Astrocyte (in vitro differentiated cells and primary cell): ENCODE data around the gene SOCS1. TPM values are rescaled to one million over a fixed set of nuclear protein-coding genes. Genes with fewer than 3 reads are reported as not detected.

Experiments used
- DNase-seq: peaks from one replicate; pipeline ENCODE4 v3.0.0-alpha.2; 2010; ENCODE audit warnings: low read depth
- FAIRE-seq: peaks from 2 replicates; lab custom pipeline; 2011; peaks lifted over from hg19 to GRCh38; lab: Jason Lieb, UNC
- H2AFZ ChIP-seq: 2 replicates; pipeline ENCODE4 v1.6.0; 2012; ENCODE audit warnings: low read depth, low read length, inconsistent platforms
- H3K27ac ChIP-seq: 2 replicates; pipeline ENCODE4 v1.5.1; 2011; ENCODE audit warnings: low read depth, low read length, inconsistent platforms
- H3K27me3 ChIP-seq: 2 replicates; pipeline ENCODE4 v1.6.0; 2011; ENCODE audit warnings: low read length, inconsistent platforms; ENCODE audit not compliant: insufficient read depth
- H3K36me3 ChIP-seq: 2 replicates; pipeline ENCODE4 v1.5.1; 2011; ENCODE audit warnings: low read length, inconsistent platforms; ENCODE audit not compliant: insufficient read depth
- H3K4me1 ChIP-seq: 2 replicates; pipeline ENCODE4 v1.5.1; 2011; ENCODE audit warnings: low read length, inconsistent platforms; ENCODE audit not compliant: insufficient read depth
- H3K4me2 ChIP-seq: 2 replicates; pipeline ENCODE4 v1.6.0; 2012; ENCODE audit warnings: low read length, inconsistent platforms
- H3K4me3 ChIP-seq: 2 replicates; pipeline ENCODE4 v1.5.1; 2011; ENCODE audit warnings: low read depth, mild to moderate bottlenecking, low read length, inconsistent platforms; ENCODE audit not compliant: insufficient read depth
- H3K79me2 ChIP-seq: 2 replicates; pipeline ENCODE4 v1.6.0; 2012; ENCODE audit warnings: mild to moderate bottlenecking, low read length, inconsistent platforms; ENCODE audit not compliant: insufficient read depth
- H3K9ac ChIP-seq: 2 replicates; pipeline ENCODE4 v1.6.0; 2012; ENCODE audit warnings: mild to moderate bottlenecking, low read length, inconsistent platforms
- H3K9me3 ChIP-seq: 2 replicates; pipeline ENCODE4 v1.5.1; 2012; ENCODE audit warnings: low read depth, mild to moderate bottlenecking, low read length, inconsistent platforms; ENCODE audit not compliant: insufficient read depth
- H4K20me1 ChIP-seq: 2 replicates; pipeline ENCODE4 v1.6.0; 2012; ENCODE audit warnings: low read length, inconsistent platforms; ENCODE audit not compliant: insufficient read depth
- H3K27ac Mint-ChIP-seq: one replicate; pipeline ENCODE4 v1.8.0; 2021; ENCODE audit warnings: mild to moderate bottlenecking, mixed read lengths; ENCODE audit not compliant: unreplicated experiment
- H3K27me3 Mint-ChIP-seq: one replicate; pipeline ENCODE4 v1.8.0; 2021; ENCODE audit warnings: low read depth, mixed read lengths; ENCODE audit not compliant: unreplicated experiment
- H3K36me3 Mint-ChIP-seq: one replicate; pipeline ENCODE4 v1.8.0; 2021; ENCODE audit warnings: low read depth, mixed read lengths; ENCODE audit not compliant: unreplicated experiment
- H3K4me1 Mint-ChIP-seq: one replicate; pipeline ENCODE4 v1.8.0; 2021; ENCODE audit warnings: low read depth, mixed read lengths; ENCODE audit not compliant: unreplicated experiment
- H3K4me3 Mint-ChIP-seq: one replicate; pipeline ENCODE4 v1.8.0; 2021; ENCODE audit warnings: mild to moderate bottlenecking, moderate library complexity, mixed read lengths; ENCODE audit not compliant: unreplicated experiment
- H3K9me3 Mint-ChIP-seq: one replicate; pipeline ENCODE4 v1.8.0; 2021; ENCODE audit warnings: mild to moderate bottlenecking, mixed read lengths; ENCODE audit not compliant: unreplicated experiment
- CTCF ChIP-seq: IDR thresholded peaks from 2 replicates; pipeline ENCODE4 v1.5.1; 2011; ENCODE audit warnings: low read depth, mild to moderate bottlenecking, inconsistent platforms, low read length, moderate library complexity; ENCODE audit not compliant: insufficient read depth
- EZH2 ChIP-seq: IDR thresholded peaks from 2 replicates; pipeline ENCODE4 v1.6.1; 2012; ENCODE audit warnings: mild to moderate bottlenecking, low read length, inconsistent platforms; ENCODE audit not compliant: insufficient read depth
- total RNA-seq: library from RNA; stranded (reverse); gene quantifications from 2 replicates; pipeline ENCODE4 v1.2.1, GENCODE V29; 2021

SOCS1 gene
- total RNA-seq, 1 donor from 2014 or later, result 16.0 TPM

GRCh38 chr16:11229432-11229831 lies 26.6 kb downstream of the SOCS1 start:
- Mint-ChIP-seq H3K27me3 (peaks cover 33% of the 10 kb centered on the region), H3K9me3 (no peaks in the 10 kb centered on the region), H3K4me1 (no peaks in the 10 kb centered on the region), H3K4me3 (no peak overlapping the region), H3K27ac (no peak overlapping the region), H3K36me3 (no peaks in the 10 kb centered on the region)
- Histone ChIP-seq H3K4me3 (no peak overlapping the region), H4K20me1 (no peaks in the 10 kb centered on the region), H3K27ac (no peak overlapping the region), H3K9ac (no peak overlapping the region), H3K4me1 (no peaks in the 10 kb centered on the region), H3K27me3 (no peaks in the 10 kb centered on the region), H3K9me3 (no peaks in the 10 kb centered on the region), H3K79me2 (no peaks in the 10 kb centered on the region), H3K4me2 (no peak overlapping the region), H2AFZ (no peak overlapping the region), H3K36me3 (no peaks in the 10 kb centered on the region)
- FAIRE-seq, result no peak
- TF ChIP-seq EZH2, result no peak
- TF ChIP-seq CTCF, result no peak
- no peak for DNase-seq

GRCh38 chr16:11225677-11226549 lies 30.1 kb downstream of the SOCS1 start:
- no peaks in the 10 kb centered on the region for H3K36me3 Mint-ChIP-seq
- H2AFZ ChIP-seq, result no peak overlapping the region

More at GRCh38 chr16:11225677-11226549, 30.1 kb downstream of the SOCS1 start:
- Histone ChIP-seq H3K9me3 (no peaks in the 10 kb centered on the region), H3K79me2 (no peaks in the 10 kb centered on the region), H3K4me2 (no peak overlapping the region), H3K27me3 (no peaks in the 10 kb centered on the region), H3K36me3 (no peaks in the 10 kb centered on the region), H3K4me3 (no peak overlapping the region), H3K27ac (no peak overlapping the region), H3K9ac (no peak overlapping the region), H4K20me1 (no peaks in the 10 kb centered on the region), H3K4me1 (no peaks in the 10 kb centered on the region)
- FAIRE-seq, result no peak
- Mint-ChIP-seq H3K4me3 (no peak overlapping the region), H3K4me1 (no peaks in the 10 kb centered on the region), H3K27ac (no peak overlapping the region), H3K9me3 (no peaks in the 10 kb centered on the region), H3K27me3 (peaks cover 25% of the 10 kb centered on the region)
- TF ChIP-seq CTCF, result no peak
- no peak for TF ChIP-seq EZH2
- no peak for DNase-seq
